CD4-positive, alpha-beta T cell treated with Interleukin-6 at 100 ng/mL for 8 hours (primary cell): ENCODE results near the gene KIF3B.
"Not testable (repeated sequence)": the region's sequence is repeated elsewhere in the genome, so short reads cannot be mapped to it uniquely, and the experiment has no call there.

Source experiments
- DNase-seq: peaks from one replicate; pipeline ENCODE4 v3.0.0-alpha.2; 2020; ENCODE audit warnings: mixed read lengths, low spot score

The KIF3B gene

DNA sequence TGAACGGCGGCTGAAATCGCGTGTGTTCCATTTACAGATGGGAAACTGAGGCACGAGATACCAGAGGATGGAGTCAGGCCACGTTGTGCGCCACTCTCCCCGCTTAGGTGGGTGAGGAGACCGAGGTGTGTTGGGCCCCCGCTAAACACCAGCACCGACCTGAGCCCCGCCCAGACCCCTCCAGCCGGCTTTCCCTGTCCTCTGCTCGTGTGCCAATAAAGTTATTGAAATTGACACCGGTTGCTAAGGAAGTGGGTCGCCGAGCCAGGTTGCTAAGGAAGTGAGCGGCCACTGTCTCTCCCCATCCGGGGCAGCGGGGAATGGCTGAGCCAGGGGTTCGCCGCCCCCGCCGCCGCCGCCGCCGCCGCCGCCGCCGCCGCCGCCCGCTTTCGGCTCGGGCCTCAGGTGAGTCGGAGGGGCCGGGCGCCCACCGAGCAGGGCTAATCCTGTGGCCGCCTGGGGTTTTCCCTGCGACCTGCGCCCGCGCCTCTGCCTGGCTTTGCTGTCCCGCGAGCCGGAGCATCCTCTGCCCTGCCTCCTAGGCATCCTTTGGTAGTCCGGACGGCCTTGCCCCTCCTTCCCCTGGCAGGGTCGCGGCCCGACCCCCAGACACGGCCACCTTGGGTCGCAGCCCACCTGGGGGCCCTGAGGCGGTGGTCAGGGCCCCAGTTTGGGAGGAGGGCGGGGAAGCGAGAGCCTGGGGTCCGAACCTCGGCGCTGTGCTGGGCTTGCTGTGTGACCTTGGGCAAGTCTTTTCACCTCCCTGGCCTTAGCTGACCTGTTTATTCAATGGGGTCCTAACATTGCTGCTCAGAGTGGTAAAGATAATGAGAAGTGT lies at the start of gene KIF3B:
TSS of gene KIF3B (plus strand) at position 291 of the 838 bp plus-strand sequence. CDS start 32,127 bp downstream, outside the sequence.
- peak; percentile 87 for DNase-seq

DNA sequence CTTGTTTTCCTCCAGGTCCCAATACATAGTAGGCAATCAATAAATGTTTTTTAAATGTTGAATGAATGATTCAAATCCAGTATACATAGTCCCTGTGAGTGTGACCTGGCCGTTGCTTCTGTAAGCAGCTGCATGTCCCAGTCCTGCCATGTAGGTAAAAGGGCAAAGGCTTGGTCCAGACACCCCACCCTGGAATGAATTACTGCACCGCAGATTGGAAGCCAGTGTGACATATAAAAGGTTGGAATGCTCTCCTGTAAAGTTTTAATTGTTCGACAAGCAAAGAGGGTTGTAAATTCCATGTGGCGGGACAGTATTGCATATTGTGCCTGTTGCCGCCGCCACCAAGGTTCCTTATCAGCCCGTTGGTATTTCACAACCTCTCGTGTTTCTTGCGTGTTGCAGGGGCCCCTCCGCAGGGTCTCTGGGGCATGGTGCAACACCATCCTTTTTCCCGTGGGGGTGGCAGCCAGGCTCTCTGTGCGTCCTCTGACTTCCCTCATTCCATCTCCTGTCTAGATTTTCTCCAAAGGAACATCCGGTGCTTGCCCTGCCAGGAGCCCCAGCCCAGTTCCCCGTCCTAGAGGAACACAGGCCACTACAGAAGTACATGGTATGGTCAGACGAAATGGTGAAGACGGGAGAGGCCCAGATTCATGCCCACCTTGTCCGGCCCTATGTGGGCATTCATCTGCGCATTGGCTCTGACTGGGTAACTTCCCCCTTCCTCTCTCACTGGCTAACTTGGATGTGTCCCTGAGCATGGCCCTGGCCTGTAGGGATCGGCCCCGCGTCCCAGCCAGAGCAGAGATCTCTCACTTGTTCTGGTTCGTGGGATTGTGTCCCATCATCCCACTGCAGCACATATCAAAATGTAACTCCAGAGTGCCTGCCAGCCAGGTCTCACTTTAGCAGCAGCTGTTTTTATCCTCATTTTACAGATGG lies 49.4 kb upstream of the KIF3B start:
- DNase-seq: no peak

DNA sequence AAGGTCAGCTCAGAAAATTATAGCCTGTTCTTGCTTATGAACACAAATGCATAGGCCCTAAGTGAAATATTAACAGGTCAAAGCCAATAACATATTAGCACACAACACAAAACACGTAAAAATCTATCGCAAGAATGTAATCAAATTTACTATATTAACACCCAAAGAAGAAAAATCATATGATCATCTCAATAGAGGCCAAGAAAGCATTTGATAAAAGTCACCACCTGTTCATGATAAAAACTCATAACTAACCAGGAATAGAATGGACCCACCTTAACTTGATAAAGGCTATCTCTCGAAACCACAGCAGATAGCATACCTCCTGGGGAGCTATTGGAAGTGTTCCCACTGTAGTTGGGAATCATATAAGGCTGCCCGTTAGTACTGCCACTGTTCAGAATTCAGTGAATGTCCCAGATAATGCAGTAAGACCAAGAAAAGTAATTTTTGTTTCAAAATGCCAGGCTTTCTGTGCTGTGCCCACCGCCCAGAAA lies 48.2 kb upstream of the KIF3B start:
- DNase-seq: no peak

DNA sequence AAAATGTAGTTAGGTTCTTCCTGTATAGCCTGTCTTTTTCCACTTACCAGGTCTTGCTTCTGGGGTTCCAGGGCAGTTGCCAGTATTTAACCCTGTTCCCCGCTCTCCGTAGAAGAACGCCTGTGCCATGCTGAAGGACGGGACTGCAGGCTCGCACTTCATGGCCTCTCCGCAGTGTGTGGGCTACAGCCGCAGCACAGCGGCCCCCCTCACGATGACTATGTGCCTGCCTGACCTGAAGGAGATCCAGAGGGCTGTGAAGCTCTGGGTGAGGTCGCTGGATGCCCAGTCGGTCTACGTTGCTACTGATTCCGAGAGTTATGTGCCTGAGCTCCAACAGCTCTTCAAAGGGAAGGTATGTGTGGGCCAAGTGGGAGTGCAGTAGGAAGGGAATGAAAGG lies 46.7 kb upstream of the KIF3B start:
- no peak for DNase-seq

DNA sequence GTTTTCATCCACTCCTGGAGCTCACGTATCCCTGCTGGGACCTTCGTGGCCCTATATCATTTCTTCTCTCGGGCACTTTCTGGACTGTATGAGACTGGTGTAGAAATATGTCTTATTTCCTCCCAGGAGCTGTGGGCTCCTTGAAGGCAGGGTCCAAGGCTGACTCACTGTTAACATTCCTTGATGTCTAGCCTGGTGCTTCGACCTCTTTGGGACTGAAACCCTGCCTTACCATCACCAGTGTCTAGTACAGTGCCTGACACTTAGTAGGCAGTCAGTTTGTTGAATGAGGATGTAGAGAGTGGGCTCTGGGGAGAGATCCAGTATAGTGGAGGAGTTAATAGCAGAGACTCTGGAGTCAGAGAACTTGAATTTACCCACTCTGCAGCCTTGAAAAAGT lies 46.2 kb upstream of the KIF3B start:
- DNase-seq: no peak

DNA sequence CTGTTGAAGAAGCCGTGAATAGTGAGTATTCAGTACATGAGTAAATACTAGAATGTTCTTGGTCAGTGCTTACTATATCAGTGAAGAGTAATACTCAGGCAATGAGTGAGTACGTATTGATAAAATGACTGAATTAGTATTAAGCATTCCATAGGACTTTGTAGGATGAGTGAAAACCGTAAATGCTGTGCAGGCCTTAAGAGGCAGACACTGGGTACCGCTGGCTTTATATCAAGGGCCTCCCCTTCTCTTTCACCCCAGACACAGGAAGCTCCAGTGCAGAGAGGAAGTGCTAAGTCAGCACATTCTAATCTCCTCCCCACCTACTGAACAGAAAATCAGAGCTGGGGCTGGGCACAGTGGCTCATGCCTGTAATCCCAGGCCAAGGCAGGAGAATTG lies 45.6 kb upstream of the KIF3B start:
- DNase-seq: peak; percentile 66

DNA sequence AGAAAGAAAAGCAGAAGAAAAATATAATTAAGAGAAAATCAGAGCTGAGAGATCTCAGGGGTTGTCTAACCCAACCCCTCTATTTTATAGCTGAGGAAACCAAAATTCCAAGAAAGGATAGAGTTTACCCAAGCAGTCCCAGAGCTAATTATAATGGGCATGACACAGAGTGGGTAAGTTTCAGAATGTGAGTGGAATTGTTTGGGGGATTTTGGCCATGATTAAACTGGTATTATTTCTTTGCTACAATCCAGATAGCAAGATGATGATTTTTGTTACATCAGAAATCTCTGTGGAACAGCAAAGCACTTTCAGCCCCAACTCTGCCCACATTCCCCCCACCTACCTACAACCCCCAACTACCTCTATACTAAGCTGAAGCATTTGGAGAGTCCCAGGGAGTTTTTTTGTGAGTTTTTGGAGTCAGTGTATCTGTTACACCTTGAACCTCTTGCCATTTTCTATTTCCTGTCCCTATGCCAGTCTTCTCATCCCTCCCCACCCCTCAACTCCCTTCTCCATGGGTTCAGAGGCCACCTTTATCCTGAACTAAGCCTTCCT lies 45.0 kb upstream of the KIF3B start:
- DNase-seq: no peak

DNA sequence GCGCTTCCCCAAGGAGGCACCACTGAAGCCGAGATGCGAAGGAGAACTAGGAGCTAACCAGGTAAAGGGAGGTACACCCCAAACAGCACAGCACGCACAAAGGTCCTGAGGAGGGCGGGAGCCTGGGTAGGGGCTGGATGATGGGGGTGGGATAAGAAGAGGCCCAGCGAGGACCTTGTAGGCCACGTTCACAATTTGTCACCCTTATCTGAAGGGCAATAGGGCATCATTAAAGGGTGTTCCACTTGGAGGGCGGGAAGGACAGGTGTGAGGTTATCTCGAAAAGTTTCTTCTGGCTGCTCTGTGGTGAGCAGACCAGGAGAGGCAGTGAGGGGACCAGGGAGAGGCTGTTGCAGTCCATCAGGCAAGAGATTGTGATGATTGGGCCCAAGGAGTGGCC lies 44.2 kb upstream of the KIF3B start:
- no peak for DNase-seq

DNA sequence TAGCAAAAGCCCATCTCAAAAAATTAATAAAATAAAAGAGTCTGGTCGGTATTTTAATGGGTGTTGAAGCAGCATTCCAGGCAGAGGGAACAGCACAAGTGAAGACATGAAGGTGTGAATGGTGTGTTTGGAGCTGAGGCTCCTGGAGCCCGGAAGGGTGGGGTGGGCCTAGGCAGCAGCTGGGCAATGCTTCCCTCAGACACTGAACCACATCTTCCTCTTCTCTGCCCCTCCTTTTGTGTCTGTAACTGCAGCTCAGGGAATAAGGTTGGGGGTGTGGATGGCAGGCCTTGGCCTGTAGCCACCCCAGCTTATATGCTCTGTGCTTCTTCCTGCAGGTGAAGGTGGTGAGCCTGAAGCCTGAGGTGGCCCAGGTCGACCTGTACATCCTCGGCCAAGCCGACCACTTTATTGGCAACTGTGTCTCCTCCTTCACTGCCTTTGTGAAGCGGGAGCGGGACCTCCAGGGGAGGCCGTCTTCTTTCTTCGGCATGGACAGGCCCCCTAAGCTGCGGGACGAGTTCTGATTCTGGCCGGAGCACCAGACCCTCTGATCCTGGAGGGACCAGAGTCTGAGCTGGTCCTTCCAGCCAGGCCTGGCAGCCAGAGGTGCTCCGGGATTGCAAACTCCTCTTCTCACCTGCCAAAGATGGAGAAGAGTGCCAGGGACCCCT lies 43.2 kb upstream of the KIF3B start:
- DNase-seq: no peak

DNA sequence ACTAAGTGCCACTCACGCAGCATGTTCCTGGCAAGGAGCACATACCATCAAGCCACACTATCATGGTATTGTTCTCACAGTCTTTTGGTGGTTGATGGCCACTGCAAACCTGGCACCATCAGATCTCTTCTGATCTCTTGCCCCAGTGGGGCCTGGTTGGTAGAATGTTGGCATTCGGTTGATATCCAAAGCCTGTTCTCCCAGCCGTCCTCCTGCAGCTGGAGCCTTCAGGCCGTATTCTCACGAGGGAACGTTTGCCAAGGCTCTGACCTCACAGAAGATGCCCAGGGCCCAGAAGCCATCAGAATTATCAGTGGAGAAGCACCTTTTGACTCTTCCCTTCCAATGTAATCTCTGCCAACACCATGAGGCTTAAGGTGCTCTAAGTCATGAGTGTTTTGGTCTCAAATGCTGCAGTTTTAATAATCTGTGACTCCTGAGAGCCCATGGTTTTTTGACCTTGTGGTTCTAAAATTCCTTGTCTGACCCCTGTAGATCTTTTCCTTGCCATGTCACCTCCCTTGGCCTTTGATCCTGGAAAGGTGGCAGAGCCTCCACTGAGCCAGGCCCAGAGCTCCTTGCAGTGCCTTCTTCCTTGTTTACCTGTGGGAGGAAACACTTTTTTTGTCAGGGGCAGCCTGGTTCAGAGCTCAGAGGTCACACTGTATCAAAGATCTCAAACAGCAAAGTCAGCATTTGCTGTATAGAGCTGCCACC lies 42.0 kb upstream of the KIF3B start:
- no peak for DNase-seq

DNA sequence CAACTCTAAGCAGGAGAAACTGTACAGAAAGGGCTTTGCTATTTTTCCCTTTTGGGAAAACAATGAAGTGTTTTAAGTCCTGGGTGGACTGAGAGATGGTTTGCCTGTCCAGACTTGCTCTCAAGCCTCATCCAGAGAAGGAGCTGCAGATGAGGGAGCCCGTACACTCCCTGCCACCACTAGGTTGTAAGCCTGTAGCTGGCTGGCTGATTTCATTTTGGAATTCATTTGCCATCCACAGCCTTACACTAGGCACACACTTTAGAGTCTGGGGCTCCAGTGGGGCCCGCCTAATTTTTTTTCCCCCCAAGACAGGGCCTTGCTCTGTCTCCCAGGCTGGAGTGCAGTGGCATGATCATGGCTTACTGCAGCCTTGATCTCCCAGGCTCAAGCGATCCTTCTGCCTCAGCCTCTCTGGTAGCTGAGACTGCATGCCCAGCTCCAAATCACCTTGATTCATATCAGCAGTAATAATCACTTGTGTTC lies 41.4 kb upstream of the KIF3B start:
- no peak for DNase-seq

DNA sequence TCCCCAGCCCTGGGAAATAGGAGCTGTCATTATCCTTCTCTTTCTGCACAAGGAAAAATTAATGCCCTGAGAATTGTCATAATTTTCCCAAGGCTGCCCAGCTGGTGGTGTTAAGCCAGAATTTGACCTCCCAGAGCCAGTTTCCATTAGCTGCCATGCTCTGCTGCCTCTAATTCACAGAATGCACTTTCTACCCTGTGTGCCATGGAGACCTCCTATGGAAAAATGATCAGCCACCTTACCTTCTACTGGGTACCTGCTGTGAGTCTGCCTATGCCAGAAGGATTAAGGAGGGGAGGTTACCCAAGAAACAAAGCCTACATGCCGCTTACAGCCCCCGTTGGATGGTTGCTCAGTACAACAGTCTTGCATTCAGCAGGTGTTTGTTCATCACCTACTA lies 40.6 kb upstream of the KIF3B start:
- DNase-seq: no peak

DNA sequence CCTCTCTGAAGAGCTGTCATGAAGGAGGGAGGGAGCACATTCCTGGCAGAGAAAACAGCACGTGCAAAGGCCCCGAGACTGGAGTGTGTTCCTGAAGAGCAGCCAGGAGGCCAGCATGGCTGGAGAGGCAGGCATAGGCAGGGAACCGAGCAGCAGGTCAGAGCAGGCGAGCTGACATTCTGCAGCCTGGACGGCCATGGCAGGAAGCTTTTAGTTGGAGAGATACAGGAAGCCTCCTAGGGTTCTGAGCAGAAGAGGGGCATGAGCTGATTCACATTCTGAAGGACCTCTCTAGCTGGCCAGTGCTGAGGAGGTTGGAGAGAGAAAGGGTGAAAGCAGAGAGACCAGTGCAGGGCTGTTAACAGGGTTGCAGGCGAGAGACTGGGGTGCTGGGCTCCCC lies 40.0 kb upstream of the KIF3B start:
- DNase-seq: no peak

DNA sequence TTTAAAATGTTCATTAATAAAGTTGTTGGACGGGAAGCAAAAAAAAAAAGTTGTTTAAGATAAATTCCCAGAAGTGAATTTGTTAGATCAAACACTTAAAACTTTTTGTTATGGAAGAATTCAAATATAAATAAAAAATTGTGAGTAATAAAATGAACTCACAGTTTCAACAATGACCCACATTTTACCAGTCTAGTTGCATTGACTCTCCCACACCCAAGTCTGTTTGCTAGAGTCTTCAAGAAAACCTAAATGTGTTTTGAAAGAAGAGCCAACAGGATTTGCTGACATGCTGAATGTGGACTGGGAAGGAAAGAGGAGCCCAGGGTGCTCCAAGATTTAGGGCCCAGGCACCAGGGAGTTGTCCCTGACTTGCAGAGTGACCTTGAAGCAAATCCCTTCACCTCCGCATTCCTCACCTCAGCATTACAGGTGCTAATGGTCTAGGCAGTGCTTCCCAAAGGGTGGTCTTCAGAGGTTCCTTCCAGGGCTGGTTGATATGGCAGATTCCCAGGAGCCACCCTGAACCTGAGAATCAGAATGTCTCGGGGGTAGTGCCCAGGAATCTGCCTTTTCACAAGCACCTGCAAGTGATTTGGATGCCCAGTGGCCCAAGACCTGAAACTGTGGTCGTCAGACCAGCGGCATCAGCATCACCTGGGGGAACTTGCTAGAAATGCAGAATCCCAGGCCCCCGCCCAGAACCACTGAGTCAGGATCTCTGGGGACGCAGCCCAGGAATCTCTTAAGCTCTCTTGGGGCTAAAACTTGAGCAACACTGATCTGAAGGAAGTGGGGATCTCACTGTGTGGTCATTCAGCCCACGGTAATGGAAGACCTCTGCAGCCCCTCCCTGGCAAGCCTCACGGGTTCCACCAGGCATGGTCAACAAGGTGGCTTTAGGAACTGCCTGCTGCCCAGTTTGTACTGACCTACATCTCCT lies 38.7 kb upstream of the KIF3B start:
- DNase-seq: no peak

DNA sequence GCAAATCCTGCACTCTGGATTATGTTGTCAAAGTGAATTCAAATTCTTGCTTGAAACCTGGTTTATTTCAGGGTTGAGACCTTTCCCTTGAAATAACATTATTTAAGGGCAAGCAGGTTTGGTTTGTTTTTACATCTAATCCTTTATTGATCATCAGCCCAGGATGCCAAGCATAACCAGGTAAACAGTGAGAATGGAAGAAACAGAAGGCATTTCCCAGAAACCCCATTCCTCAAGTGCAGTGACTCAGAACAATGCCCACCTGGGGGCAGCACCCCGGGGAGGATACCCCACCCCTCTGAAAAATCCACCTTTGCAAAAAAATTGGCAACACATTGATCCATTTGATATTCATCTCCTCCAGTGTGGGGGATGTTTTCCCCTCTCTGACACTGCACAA lies 37.2 kb upstream of the KIF3B start:
- no peak for DNase-seq

DNA sequence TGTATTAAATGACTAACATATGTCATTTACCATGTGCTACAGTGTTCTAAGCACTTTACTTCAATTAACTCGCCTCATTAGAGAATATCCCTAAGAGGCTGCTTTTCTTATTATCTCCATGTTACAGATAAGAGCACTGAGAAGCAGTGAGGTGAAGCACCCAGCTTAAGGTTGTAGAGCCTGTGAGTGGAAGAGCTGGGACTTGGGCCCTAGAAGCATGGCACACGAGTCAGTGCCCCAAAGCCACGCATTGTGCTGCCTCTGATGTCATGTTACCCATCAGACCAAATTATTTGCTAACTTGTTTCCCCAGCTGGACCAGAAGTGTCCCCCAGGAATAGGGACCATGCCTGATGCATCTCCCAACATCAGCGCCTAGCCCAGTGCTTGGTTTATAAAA lies 35.6 kb upstream of the KIF3B start:
- no peak for DNase-seq

DNA sequence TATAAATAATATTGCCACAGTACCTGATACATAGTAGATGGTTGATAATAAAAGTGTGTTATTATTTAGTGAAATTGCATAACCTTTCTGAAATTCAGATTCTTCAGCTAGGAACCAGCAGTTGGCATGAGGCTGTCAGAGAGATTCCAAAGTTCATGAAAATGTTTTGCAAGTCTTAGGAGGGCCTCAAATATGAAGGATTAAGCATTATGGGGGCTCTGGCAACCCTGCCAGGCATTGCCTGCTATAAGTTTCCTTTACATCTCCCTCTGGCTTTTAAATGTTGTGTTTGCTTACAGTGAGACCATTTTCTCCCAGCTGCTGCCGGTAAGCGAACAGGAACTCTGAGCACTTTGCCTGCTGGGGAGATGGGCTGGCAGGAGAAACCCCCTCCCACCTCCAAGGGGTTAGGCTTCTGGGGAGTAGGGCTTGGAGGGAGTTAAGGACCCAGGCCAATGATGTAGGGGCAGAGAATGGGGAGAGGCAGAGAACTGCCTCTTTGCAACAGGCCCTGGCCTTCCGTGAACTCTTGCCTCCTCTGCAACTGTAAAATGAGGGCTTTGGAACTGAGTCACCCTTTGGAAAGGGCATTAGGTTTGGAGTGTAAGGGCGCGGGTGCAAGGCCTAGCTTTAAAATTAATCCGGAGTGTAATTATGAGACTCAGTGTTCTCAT lies 33.2 kb upstream of the KIF3B start:
- DNase-seq: no peak

DNA sequence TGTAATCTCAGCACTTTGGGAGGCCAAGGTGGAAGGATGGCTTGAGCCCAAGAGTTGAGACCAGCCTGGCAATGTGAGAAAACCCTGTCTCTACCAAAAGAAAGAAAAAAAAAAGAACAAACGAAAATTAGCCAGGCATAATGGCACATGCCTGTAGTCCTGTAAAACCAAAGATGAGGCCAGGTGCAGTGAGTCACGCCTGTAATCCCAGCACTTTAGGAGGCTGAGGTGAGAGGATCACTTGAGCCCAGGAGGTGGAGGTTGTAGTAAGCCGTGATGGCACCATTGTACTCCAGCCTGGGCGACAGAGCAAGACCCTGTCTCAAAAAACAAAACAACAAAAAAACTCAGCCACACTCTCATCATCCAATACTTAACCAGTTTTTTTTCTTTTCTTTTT lies 32.5 kb upstream of the KIF3B start:
- DNase-seq: no peak

DNA sequence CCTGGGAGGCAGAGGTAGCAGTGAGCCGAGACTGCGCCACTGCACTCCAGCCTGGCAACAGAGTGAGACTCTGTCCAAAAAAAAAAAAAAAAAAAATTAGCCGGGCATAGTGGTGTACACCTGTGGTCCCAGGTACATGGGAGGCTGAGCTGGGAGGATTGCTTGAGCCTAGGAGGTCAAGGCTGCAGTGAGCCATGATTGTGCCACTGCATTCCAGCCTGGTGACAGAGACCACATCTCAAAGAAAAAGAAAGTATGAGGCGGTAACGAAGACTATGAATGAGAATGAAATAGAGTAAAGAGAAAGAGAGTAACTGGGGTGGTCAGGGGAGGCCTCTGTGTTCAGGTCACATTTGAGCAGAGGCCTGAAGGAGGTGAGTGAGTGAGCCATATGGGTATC lies 31.2 kb upstream of the KIF3B start:
- DNase-seq: not testable (repeated sequence)
